ENCODE measurements around the gene MBD5.

MBD5 gene

GRCh38 chr2:148447877-148448276 lies 427.0 kb downstream of the MBD5 start:
- TF ChIP-seq CTCF (IDR thresholded peaks at IDR 0.05; ENCODE audit: low read length, missing control alignments) = no peak
- no peak for DNase-seq (ENCODE audit: low read depth)
- no peak overlapping the region for H3K4me3 ChIP-seq (replicated peaks; ENCODE audit: low read depth, low read length)

GRCh38 chr2:148450531-148450930 lies 429.6 kb downstream of the MBD5 start:
- no peak for DNase-seq (ENCODE audit: low read depth)
- no peak for TF ChIP-seq CTCF (IDR thresholded peaks at IDR 0.05; ENCODE audit: low read length, missing control alignments)
- no peak overlapping the region for H3K4me3 ChIP-seq (replicated peaks; ENCODE audit: low read depth, low read length)

GRCh38 chr2:148451046-148451445 lies 430.2 kb downstream of the MBD5 start:
- no peak for DNase-seq (ENCODE audit: low read depth)
- TF ChIP-seq CTCF (IDR thresholded peaks at IDR 0.05; ENCODE audit: low read length, missing control alignments) = no peak
- no peak overlapping the region for H3K4me3 ChIP-seq (replicated peaks; ENCODE audit: low read depth, low read length)

GRCh38 chr2:148455791-148456190 lies 434.9 kb downstream of the MBD5 start:
- no peak for DNase-seq (ENCODE audit: low read depth)
- no peak for TF ChIP-seq CTCF (IDR thresholded peaks at IDR 0.05; ENCODE audit: low read length, missing control alignments)
- H3K4me3 ChIP-seq (replicated peaks; ENCODE audit: low read depth, low read length) = no peak overlapping the region

DNA sequence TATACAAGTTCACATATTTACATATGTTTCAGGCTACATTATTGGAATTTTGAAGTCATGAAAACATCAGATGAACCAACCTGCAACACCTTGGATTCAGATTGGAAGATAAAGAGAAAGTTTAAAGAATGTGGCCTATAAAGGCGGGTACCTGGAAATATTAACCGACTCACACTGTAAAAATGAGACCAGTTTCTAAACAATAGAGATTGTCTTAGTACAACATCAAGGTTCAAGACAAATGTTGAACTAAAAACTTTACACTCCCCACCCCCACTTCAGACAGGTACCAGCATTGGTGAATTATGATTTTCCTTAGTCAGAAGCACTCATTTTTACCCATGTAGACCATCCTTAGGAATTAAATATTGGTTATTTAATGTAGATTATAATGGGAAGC lies 437.3 kb downstream of the MBD5 start:
- TF ChIP-seq CTCF (IDR thresholded peaks at IDR 0.05; ENCODE audit: low read length, missing control alignments) = no peak
- no peak for DNase-seq (ENCODE audit: low read depth)
- H3K4me3 ChIP-seq (replicated peaks; ENCODE audit: low read depth, low read length) = no peak overlapping the region

- no peak for DNase-seq (ENCODE audit: low read depth)
- no peak for TF ChIP-seq CTCF (IDR thresholded peaks at IDR 0.05; ENCODE audit: low read length, missing control alignments)
- no peak overlapping the region for H3K4me3 ChIP-seq (replicated peaks; ENCODE audit: low read depth, low read length)
These were observed 438.5 kb downstream of the MBD5 start for GRCh38 chr2:148459377-148459778.

DNA sequence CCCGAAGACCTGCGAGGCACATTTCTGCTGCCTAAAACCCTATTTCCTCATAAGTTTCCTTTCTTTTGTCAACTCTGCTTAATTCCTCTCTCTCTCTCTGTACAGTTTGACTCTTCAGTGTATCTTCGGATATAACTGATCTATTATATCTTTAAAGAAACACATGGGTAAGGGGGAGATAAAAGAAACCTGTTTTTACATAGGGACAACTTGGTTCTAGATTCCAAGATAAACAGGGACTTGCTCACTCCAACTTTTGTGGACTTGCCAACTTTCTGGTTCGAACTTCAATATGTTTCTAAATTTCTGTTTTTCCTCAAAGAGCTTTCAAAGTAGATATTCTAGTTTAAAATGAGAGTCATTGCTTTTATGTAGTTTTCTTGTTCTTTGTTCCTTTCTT lies 441.0 kb downstream of the MBD5 start:
- no peak for TF ChIP-seq CTCF (IDR thresholded peaks at IDR 0.05; ENCODE audit: low read length, missing control alignments)
- no peak for DNase-seq (ENCODE audit: low read depth)
- H3K4me3 ChIP-seq (replicated peaks; ENCODE audit: low read depth, low read length) = no peak overlapping the region
